NCI-H1048 (cell line): ENCODE data around the gene TMC2.
"Not testable (repeated sequence)": the region's sequence is repeated elsewhere in the genome, so short reads cannot be mapped to it uniquely, and the experiment has no call there.

ENCODE experiments used
- DNase-seq: peaks from one replicate; lab custom pipeline; 2025; lab: John Stamatoyannopoulos, UW

TMC2 gene

GRCh38 chr20:2524709-2525506, 11.5 kb upstream of the TMC2 start:
- no peak for DNase-seq

GRCh38 chr20:2526218-2526583, 10.2 kb upstream of the TMC2 start:
- not testable (repeated sequence) for DNase-seq

- no peak for DNase-seq
Measured at GRCh38 chr20:2527762-2528161, 8.6 kb upstream of the TMC2 start.

GRCh38 chr20:2528671-2529271, 7.6 kb upstream of the TMC2 start:
- DNase-seq, result no peak

- DNase-seq, result no peak
Measured at GRCh38 chr20:2533118-2533517, 3.3 kb upstream of the TMC2 start.

- no peak for DNase-seq
Measured at GRCh38 chr20:2535711-2536559, 438 bp upstream of the TMC2 start.

GRCh38 chr20:2537101-2537500, 728 bp downstream of the TMC2 start:
- no peak for DNase-seq

- no peak for DNase-seq
Measured at GRCh38 chr20:2538356-2538755, 2.0 kb downstream of the TMC2 start.

GRCh38 chr20:2538931-2539720, 2.8 kb downstream of the TMC2 start:
- DNase-seq, result no peak

GRCh38 chr20:2541940-2542339, 5.6 kb downstream of the TMC2 start:
- no peak for DNase-seq

GRCh38 chr20:2542361-2542760, 6.0 kb downstream of the TMC2 start:
- DNase-seq, result no peak

- no peak for DNase-seq
Measured at GRCh38 chr20:2544211-2544610, 7.8 kb downstream of the TMC2 start.

GRCh38 chr20:2545594-2545993, 9.2 kb downstream of the TMC2 start:
- DNase-seq, result no peak

GRCh38 chr20:2557873-2558580, 21.7 kb downstream of the TMC2 start:
- DNase-seq, result no peak

GRCh38 chr20:2558581-2559278, 22.4 kb downstream of the TMC2 start:
- DNase-seq, result no peak

- no peak for DNase-seq
Measured at GRCh38 chr20:2559279-2559626, 22.9 kb downstream of the TMC2 start.

- no peak for DNase-seq
Measured at GRCh38 chr20:2559651-2560050, 23.3 kb downstream of the TMC2 start.

GRCh38 chr20:2563116-2563515, 26.7 kb downstream of the TMC2 start:
- DNase-seq, result no peak

GRCh38 chr20:2564406-2564805, 28.0 kb downstream of the TMC2 start:
- DNase-seq, result no peak

GRCh38 chr20:2575682-2576081, 39.3 kb downstream of the TMC2 start:
- DNase-seq, result no peak

- no peak for DNase-seq
Measured at GRCh38 chr20:2576317-2576727, 39.9 kb downstream of the TMC2 start.
